Central memory CD8-positive, alpha-beta T cell (primary cell): ENCODE measurements around the gene GLA.
A peak's percentile ranks its signal among the peaks of the same experiment; 100 is the strongest.

Source experiments
- ATAC-seq: fragments of 150-1000 bp; cut with Tn5 transposase; replicated peaks from 2 replicates; pipeline ENCODE4 v1.10.0; 2022; ENCODE audit warnings: mild to moderate bottlenecking, moderate FRiP score, moderate number of reproducible peaks; ENCODE audit not compliant: poor library complexity, severe bottlenecking; ENCODE audit errors: extremely low read depth
- DNase-seq, 2 donors: peaks; one replicate each; pipeline ENCODE4 v3.0.0; 2021; ENCODE audit warnings: low spot score in 2 of 2
- H3K27ac Mint-ChIP-seq: one replicate; pipeline ENCODE4 v1.8.0; 2022; ENCODE audit warnings: low read depth, mild to moderate bottlenecking, moderate library complexity, mixed read lengths
- H3K27me3 Mint-ChIP-seq: one replicate; pipeline ENCODE4 v1.8.0; 2022; ENCODE audit warnings: mixed read lengths
- H3K36me3 Mint-ChIP-seq: one replicate; pipeline ENCODE4 v1.8.0; 2022; ENCODE audit warnings: mild to moderate bottlenecking, moderate library complexity, mixed read lengths; ENCODE audit not compliant: insufficient read depth
- H3K4me1 Mint-ChIP-seq: one replicate; pipeline ENCODE4 v1.8.0; 2022; ENCODE audit warnings: mixed read lengths
- H3K4me3 Mint-ChIP-seq: one replicate; pipeline ENCODE4 v1.8.0; 2022; ENCODE audit warnings: mild to moderate bottlenecking, moderate library complexity, mixed read lengths
- H3K9me3 Mint-ChIP-seq: one replicate; pipeline ENCODE4 v1.8.0; 2022; ENCODE audit warnings: mixed read lengths

GLA gene

GRCh38 chrX:101416691-101417090 lies 9.0 kb upstream of the GLA start:
- ATAC-seq (no peak), DNase-seq (no peak)
- Mint-ChIP-seq H3K9me3 (no peaks in the 10 kb centered on the region), H3K4me3 (peak overlapping the region; percentile 95), H3K36me3 (peaks cover 18% of the 10 kb centered on the region), H3K4me1 (peaks cover 34% of the 10 kb centered on the region), H3K27me3 (no peaks in the 10 kb centered on the region), H3K27ac (peak overlapping the region; percentile 99)

- DNase-seq (peak in 1 of 2 donors; percentile 25), ATAC-seq (peak; percentile 64)
- H3K36me3 Mint-ChIP-seq = peaks cover 21% of the 10 kb centered on the region
- H3K27ac Mint-ChIP-seq = peak overlapping the region; percentile 78
- H3K4me1 Mint-ChIP-seq = peaks cover 38% of the 10 kb centered on the region
- H3K9me3 Mint-ChIP-seq = no peaks in the 10 kb centered on the region
- no peaks in the 10 kb centered on the region for H3K27me3 Mint-ChIP-seq
- H3K4me3 Mint-ChIP-seq = peak overlapping the region; percentile 36
Measured at GRCh38 chrX:101415180-101416145, 7.7 kb upstream of the GLA start.

GRCh38 chrX:101411984-101412383 lies 4.3 kb upstream of the GLA start:
- H3K27me3 Mint-ChIP-seq = no peaks in the 10 kb centered on the region
- ATAC-seq (no peak), DNase-seq (no peak)
- H3K27ac Mint-ChIP-seq = no peak overlapping the region
- peaks cover 31% of the 10 kb centered on the region for H3K36me3 Mint-ChIP-seq
- no peak overlapping the region for H3K4me3 Mint-ChIP-seq
- peaks cover 33% of the 10 kb centered on the region for H3K4me1 Mint-ChIP-seq
- H3K9me3 Mint-ChIP-seq = no peaks in the 10 kb centered on the region

GRCh38 chrX:101410461-101410860 lies 2.7 kb upstream of the GLA start:
- Mint-ChIP-seq H3K27me3 (no peaks in the 10 kb centered on the region), H3K9me3 (no peaks in the 10 kb centered on the region), H3K4me1 (peaks cover 31% of the 10 kb centered on the region), H3K36me3 (peaks cover 31% of the 10 kb centered on the region), H3K27ac (peak overlapping the region; percentile 85), H3K4me3 (peak overlapping the region; percentile 54)
- ATAC-seq (no peak), DNase-seq (no peak)

GRCh38 chrX:101409043-101409442 lies 1.3 kb upstream of the GLA start:
- peak overlapping the region; percentile 90 for H3K4me3 Mint-ChIP-seq
- no peak for ATAC-seq

GRCh38 chrX:101408532-101408841 lies 762 bp upstream of the GLA start:
- peaks cover 33% of the 10 kb centered on the region for H3K36me3 Mint-ChIP-seq
- ATAC-seq = peak; percentile 4
- no peak for DNase-seq

More at GRCh38 chrX:101409043-101409442, 1.3 kb upstream of the GLA start:
- H3K27me3 Mint-ChIP-seq = no peaks in the 10 kb centered on the region
- no peaks in the 10 kb centered on the region for H3K9me3 Mint-ChIP-seq
- no peak for DNase-seq
- peaks cover 30% of the 10 kb centered on the region for H3K4me1 Mint-ChIP-seq
- peaks cover 34% of the 10 kb centered on the region for H3K36me3 Mint-ChIP-seq
- H3K27ac Mint-ChIP-seq = peak overlapping the region; percentile 98

GRCh38 chrX:101407167-101407747 lies 468 bp downstream of the GLA start:
- peaks cover 20% of the 10 kb centered on the region for H3K4me1 Mint-ChIP-seq
- DNase-seq = no peak
- peaks cover 27% of the 10 kb centered on the region for H3K36me3 Mint-ChIP-seq
- H3K9me3 Mint-ChIP-seq = no peaks in the 10 kb centered on the region
- H3K4me3 Mint-ChIP-seq = peak overlapping the region; percentile 90
- ATAC-seq = no peak
- peak overlapping the region; percentile 98 for H3K27ac Mint-ChIP-seq
- no peaks in the 10 kb centered on the region for H3K27me3 Mint-ChIP-seq

More at GRCh38 chrX:101408532-101408841, 762 bp upstream of the GLA start:
- Mint-ChIP-seq H3K9me3 (no peaks in the 10 kb centered on the region), H3K27me3 (no peaks in the 10 kb centered on the region), H3K4me1 (peaks cover 30% of the 10 kb centered on the region), H3K27ac (peak overlapping the region; percentile 98), H3K4me3 (peak overlapping the region; percentile 90)

- no peak for ATAC-seq
- Mint-ChIP-seq H3K27me3 (no peaks in the 10 kb centered on the region), H3K4me3 (no peak overlapping the region), H3K4me1 (no peaks in the 10 kb centered on the region), H3K36me3 (peaks cover 24% of the 10 kb centered on the region), H3K27ac (peak overlapping the region; percentile 36), H3K9me3 (no peaks in the 10 kb centered on the region)
- no peak for DNase-seq
Measured at GRCh38 chrX:101399825-101400224, 7.9 kb downstream of the GLA start.

- no peak overlapping the region for H3K4me3 Mint-ChIP-seq
- DNase-seq (no peak), ATAC-seq (no peak)
- no peak overlapping the region for H3K27ac Mint-ChIP-seq
- H3K36me3 Mint-ChIP-seq = peaks cover 26% of the 10 kb centered on the region
- H3K4me1 Mint-ChIP-seq = peaks cover 3% of the 10 kb centered on the region
- H3K9me3 Mint-ChIP-seq = no peaks in the 10 kb centered on the region
- no peaks in the 10 kb centered on the region for H3K27me3 Mint-ChIP-seq
Measured at GRCh38 chrX:101398694-101399093, 9.0 kb downstream of the GLA start.

- H3K4me1 Mint-ChIP-seq = peaks cover 12% of the 10 kb centered on the region
Measured at GRCh38 chrX:101397779-101398178, 9.9 kb downstream of the GLA start.

GRCh38 chrX:101395789-101396188 lies 11.9 kb downstream of the GLA start:
- ATAC-seq = no peak
- Mint-ChIP-seq H3K27ac (no peak overlapping the region), H3K27me3 (no peaks in the 10 kb centered on the region), H3K4me1 (peaks cover 24% of the 10 kb centered on the region), H3K4me3 (no peak overlapping the region), H3K9me3 (no peaks in the 10 kb centered on the region), H3K36me3 (peaks cover 42% of the 10 kb centered on the region)
- DNase-seq = no peak

More at GRCh38 chrX:101397779-101398178, 9.9 kb downstream of the GLA start:
- DNase-seq (no peak), ATAC-seq (no peak)
- Mint-ChIP-seq H3K27ac (no peak overlapping the region), H3K9me3 (no peaks in the 10 kb centered on the region), H3K4me3 (no peak overlapping the region), H3K36me3 (peaks cover 31% of the 10 kb centered on the region), H3K27me3 (no peaks in the 10 kb centered on the region)

GRCh38 chrX:101394372-101394771 lies 13.4 kb downstream of the GLA start:
- peaks cover 40% of the 10 kb centered on the region for H3K36me3 Mint-ChIP-seq
- no peaks in the 10 kb centered on the region for H3K27me3 Mint-ChIP-seq
- DNase-seq (no peak), ATAC-seq (no peak)
- no peak overlapping the region for H3K27ac Mint-ChIP-seq
- H3K4me3 Mint-ChIP-seq = no peak overlapping the region
- H3K4me1 Mint-ChIP-seq = peaks cover 24% of the 10 kb centered on the region
- H3K9me3 Mint-ChIP-seq = no peaks in the 10 kb centered on the region
